HCEC 1CT (cell line): ENCODE results near the gene NAA10.

ENCODE experiments used
- DNase-seq: peaks from one replicate; pipeline ENCODE4 v3.0.0-alpha.2; 2017

NAA10 gene

DNA sequence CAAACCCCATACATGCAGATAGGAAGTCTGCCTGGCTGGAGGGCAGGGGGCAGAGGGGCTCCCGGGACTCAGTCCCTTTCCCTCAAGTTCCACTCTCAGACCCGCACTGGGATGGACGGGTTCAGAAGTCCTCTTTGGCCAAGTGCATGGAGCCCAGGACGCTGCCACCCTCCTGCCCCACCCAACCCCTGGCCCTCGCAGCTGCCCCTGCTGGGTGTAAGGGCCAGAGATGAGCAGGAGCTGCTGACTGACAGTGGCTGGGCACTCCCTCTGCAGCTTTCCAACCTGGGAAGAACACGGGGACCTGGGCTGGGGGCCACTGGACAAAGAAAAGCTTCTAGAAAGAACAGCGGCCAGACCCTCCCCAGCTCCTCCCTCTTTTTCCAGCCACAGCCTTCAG lies 52.3 kb downstream of the NAA10 start:
- DNase-seq = no peak

DNA sequence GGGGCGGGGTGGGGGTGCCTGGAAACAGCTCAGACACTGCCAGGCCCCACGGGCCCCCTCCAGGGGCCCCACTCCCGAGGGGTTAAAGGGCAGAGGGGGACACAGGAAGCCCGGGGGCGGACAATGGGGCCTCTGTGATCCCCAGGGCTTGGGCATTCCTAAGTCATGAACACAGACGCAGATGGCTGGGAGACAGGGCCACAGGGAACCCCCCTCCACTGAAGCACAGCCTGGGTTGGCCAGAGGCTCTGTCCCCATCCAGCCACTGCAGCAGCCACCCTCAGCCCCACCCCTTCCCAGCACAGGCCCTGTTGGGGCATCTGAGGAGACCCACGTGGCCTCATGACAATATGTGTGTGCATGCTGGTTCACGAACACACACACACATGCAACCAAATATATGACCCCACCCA lies 52.7 kb downstream of the NAA10 start:
- peak; percentile 9 for DNase-seq

DNA sequence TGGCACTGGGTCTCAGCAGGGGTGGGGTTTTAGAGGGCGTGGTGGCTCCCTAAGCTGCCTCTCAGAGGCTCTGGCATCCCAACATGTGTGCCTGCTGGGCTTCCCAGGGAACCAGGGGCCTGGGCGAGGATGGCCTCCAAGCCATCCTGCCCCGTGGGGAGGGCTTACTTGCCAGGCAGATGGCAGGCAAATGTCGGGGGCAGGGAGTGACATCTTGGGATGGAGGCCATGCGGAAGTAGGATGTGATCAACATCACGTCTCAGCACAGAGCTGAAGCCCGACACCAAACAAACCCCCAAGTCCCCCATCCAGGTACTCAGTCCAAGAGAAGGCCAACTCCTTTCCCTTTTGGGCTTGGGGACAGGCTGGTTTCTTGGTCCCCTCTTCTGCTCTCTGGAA lies 53.6 kb downstream of the NAA10 start:
- DNase-seq = no peak

DNA sequence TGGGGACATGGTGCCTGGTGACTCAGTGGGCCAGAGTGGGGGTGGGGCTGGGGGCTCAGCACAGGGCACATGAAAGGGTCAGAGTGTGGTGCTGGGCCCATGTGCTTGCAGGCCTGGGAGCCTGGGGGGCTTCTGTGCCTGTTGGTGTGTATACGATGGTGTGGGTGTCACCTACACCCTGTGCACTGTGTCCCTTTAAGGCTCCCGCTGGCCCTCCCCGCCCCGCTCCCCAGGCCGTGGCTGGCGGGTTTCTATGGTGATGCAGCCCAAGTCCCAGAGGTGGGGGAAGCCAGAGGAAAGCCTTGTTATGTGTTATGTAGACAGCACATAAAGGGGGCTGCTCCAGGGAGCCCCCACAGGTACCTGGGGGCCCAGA lies 54.4 kb downstream of the NAA10 start:
- no peak for DNase-seq

DNA sequence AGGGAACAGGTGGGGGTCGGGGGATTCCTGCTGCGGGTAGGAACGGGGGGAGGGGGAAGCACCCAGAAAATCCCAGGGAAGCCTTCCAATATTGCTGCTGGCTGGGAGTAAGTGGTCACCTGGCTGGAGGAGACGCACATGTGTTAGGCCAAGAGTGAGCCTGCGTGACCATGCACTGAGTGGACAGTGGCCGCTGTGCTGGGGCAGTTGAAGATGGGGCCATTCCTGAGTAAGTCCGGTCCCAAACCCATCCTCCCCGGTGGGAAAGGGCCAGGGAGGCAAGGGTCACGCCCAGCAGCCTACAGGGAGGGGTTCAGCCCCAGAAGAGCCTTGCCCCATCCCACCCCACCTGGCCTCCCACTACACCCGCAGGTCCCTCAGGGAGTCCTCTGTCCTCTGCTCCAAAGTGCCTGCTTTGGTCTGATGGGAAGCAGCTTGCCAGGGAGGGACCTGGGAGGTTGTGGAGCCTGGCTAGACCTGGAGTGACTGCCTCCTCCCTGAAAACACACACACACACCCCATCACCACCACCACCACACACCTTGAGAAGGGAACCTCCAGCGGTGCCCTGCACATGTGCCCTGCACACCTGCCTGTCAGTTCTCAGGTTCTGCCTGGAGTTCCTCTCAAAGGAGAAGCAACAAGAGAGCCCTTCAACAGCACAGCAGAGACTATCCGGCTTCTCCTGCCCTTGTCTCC lies 54.9 kb downstream of the NAA10 start:
- DNase-seq = no peak
